Karpas-422 (cell line): ENCODE measurements around the gene RIOX2. TPM values are rescaled to one million over a fixed set of nuclear protein-coding genes. Genes with fewer than 3 reads are reported as not detected.
"Not testable (repeated sequence)": the region's sequence is repeated elsewhere in the genome, so short reads cannot be mapped to it uniquely, and the experiment has no call there.

ENCODE experiments used
- DNase-seq: peaks from one replicate; pipeline ENCODE4 v3.0.0-alpha.2; 2015
- H2AFZ ChIP-seq: fragments of 200-600 bp; sonication (generic); 2 replicates; pipeline ENCODE4 v1.6.1; 2014; ENCODE audit warnings: antibody characterized with exemption, low read length, mixed read lengths
- H3K27ac ChIP-seq: fragments of 200-600 bp; sonication (generic); 2 replicates; pipeline ENCODE4 v1.5.1; 2014; ENCODE audit warnings: mild to moderate bottlenecking, low read length, moderate library complexity
- H3K27me3 ChIP-seq: fragments of 200-600 bp; sonication (generic); 2 replicates; pipeline ENCODE4 v1.6.1; 2014; ENCODE audit warnings: low read length, mixed read lengths
- H3K36me3 ChIP-seq: fragments of 200-600 bp; sonication (generic); 2 replicates; pipeline ENCODE4 v1.6.1; 2014; ENCODE audit warnings: low read length, mixed read lengths; ENCODE audit not compliant: insufficient read depth
- H3K4me1 ChIP-seq: fragments of 200-600 bp; sonication (generic); 2 replicates; pipeline ENCODE4 v1.6.1; 2014; ENCODE audit warnings: mild to moderate bottlenecking, low read length, mixed read lengths
- H3K4me2 ChIP-seq: fragments of 200-600 bp; sonication (generic); 2 replicates; pipeline ENCODE4 v1.6.1; 2014; ENCODE audit warnings: low read length, low read depth, mild to moderate bottlenecking; ENCODE audit not compliant: poor library complexity, severe bottlenecking
- H3K4me3 ChIP-seq: fragments of 200-600 bp; sonication (generic); 2 replicates; pipeline ENCODE4 v1.5.1; 2014; ENCODE audit warnings: mild to moderate bottlenecking, antibody characterized with exemption, low read length, mixed read lengths
- H3K79me2 ChIP-seq: fragments of 200-600 bp; sonication (generic); 2 replicates; pipeline ENCODE4 v1.6.1; 2014; ENCODE audit warnings: mild to moderate bottlenecking, low read length, mixed read lengths
- H3K9ac ChIP-seq: fragments of 200-600 bp; sonication (generic); 2 replicates; pipeline ENCODE4 v1.6.0; 2014; ENCODE audit warnings: low read length
- H3K9me2 ChIP-seq: fragments of 200-600 bp; sonication (generic), shearing (Covaris generic); replicated peaks from 2 replicates; pipeline ENCODE4 v1.6.0; 2014; ENCODE audit warnings: mild to moderate bottlenecking, low read length, moderate library complexity; ENCODE audit not compliant: insufficient read depth
- H3K9me3 ChIP-seq: fragments of 300-700, 200-600 bp; sonication (generic); 2 replicates; pipeline ENCODE4 v1.6.1; 2014; ENCODE audit warnings: low read length, mixed read lengths
- H4K20me1 ChIP-seq: fragments of 200-600 bp; sonication (generic); 2 replicates; pipeline ENCODE4 v1.6.1; 2014; ENCODE audit warnings: mild to moderate bottlenecking, antibody characterized with exemption, low read length, low read depth; ENCODE audit not compliant: insufficient read depth
- total RNA-seq: library from RNA; depleted of rRNA; stranded (reverse); fragments of >200 nt; shearing (Covaris generic); gene quantifications from 2 replicates; pipeline ENCODE4 v1.2.3, GENCODE V29; 2014; ENCODE audit warnings: low replicate concordance; rRNA removed

RIOX2 gene
- total RNA-seq, result 53.1 and 55.6 TPM in 2 replicates

DNA sequence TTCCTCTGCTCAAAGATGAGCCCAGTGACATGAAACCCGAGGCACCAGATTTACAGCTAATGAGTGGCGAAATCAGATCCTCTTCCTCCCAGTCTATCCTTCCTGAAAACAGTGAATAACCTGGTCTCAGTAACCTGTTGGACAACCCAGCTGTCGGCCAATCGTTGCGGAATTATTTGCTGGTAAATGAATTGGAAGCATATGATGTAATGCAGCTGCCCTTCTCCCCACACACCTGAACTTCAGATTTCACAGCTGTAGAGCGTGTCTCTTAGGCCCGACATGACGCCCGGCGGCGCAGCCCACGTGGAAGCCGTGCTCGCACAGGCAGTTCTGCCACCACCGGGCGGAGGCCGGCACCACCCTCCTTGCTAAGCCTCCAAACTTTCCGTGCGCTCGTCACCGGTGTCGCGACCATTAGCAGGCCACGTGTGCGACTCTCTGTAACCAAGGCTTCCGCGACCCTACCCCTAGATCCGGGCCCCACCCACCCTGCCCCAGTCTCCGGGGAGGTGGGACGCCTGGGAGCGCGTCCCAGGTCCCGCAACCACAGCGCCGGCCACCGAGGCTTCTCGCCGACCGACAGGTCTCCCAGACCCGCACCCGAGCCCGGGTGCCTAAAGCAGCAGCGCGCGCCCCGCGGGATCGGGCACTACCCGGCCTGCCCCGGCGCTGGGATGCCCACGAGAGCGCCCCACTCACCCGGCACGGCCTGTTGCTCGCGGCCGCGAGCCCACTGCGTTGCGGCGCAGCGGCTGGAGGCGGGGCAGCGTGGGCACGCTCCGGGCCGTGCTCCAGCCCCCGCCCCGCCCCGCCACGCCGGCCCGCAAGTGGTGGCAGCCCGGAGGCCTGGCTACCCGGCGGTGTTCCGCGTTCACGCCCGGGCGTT is at the start of gene RIOX2:
Gene RIOX2, minus strand, starts transcription at position 753 of the 889 bp plus-strand sequence. CDS start 4,838 bp downstream, outside the sequence.
- H3K4me2 ChIP-seq, result peak within 1 kb of the TSS; percentile 96
- peak within 1 kb of the TSS; percentile 71 for H3K4me3 ChIP-seq
- no peaks in the 10 kb centered on the region for H3K9me3 ChIP-seq
- peak; percentile 92 for DNase-seq
- peaks cover 3% of the 10 kb centered on the region for H3K36me3 ChIP-seq
- no peaks in the 10 kb centered on the region for H3K9me2 ChIP-seq
- no peaks in the 10 kb centered on the region for H3K27me3 ChIP-seq
- H3K4me1 ChIP-seq, result peaks cover 26% of the 10 kb centered on the region
- peak within 1 kb of the TSS; percentile 77 for H3K27ac ChIP-seq
- H3K79me2 ChIP-seq, result peaks cover 50% of the 10 kb centered on the region
- no peak within 1 kb of the TSS; the same call in 1 of the 2 replicates for H2AFZ ChIP-seq
- H3K9ac ChIP-seq, result peak within 1 kb of the TSS; percentile 72
- H4K20me1 ChIP-seq, result peaks cover 3% of the 10 kb centered on the region; the same call in 1 of the 2 replicates

DNA sequence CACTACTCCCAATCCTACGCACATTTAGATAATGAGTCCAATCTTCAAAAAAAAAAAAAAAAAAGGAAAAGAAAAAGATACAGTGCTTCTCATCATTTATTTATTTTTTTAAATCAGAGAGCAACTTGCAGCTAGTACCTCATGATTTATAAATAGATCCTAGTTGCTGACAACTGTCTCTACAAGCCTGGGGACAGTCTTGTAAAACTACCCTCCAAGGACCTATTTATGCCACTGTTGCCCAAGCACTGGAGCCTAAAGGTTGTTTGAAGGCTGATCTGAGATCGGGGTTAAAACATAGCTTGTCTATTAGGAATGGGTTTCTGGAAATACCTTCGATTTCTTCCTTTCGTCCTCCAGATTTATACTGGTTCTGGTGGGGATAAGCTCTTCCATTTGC is 48.2 kb upstream of the RIOX2 start:
- H3K27me3 ChIP-seq, result no peaks in the 10 kb centered on the region
- H3K4me3 ChIP-seq, result no peak overlapping the region
- no peaks in the 10 kb centered on the region for H3K36me3 ChIP-seq
- DNase-seq, result no peak
- no peaks in the 10 kb centered on the region for H4K20me1 ChIP-seq
- no peak overlapping the region for H2AFZ ChIP-seq
- H3K27ac ChIP-seq, result no peak overlapping the region
- no peaks in the 10 kb centered on the region for H3K9me3 ChIP-seq
- no peaks in the 10 kb centered on the region for H3K9me2 ChIP-seq
- no peaks in the 10 kb centered on the region for H3K79me2 ChIP-seq
- no peak overlapping the region for H3K4me2 ChIP-seq
- no peaks in the 10 kb centered on the region for H3K4me1 ChIP-seq
- H3K9ac ChIP-seq, result no peak overlapping the region

DNA sequence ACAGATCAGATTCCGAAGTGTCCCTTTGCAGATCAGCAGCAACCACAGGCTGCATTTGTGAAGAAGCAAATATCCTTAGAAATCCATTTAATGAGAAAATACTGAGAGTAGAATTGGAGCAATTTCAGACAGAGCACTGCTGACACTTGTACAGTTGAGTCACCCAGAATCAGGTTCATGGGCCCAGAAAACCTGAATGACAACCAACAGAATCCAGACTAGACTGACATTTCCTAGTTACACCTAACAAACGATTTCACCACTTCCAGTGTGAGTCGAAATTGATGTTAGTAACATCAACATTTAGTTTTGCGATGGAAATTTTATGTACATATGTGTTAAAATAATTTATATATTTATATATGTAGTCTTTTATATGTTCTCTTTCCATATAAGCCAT is 46.1 kb upstream of the RIOX2 start:
- Histone ChIP-seq H2AFZ (no peak overlapping the region), H3K27me3 (no peaks in the 10 kb centered on the region), H3K4me2 (no peak overlapping the region), H3K4me1 (no peaks in the 10 kb centered on the region), H3K79me2 (no peaks in the 10 kb centered on the region), H4K20me1 (no peaks in the 10 kb centered on the region), H3K4me3 (no peak overlapping the region), H3K9ac (no peak overlapping the region), H3K27ac (no peak overlapping the region), H3K9me3 (no peaks in the 10 kb centered on the region), H3K9me2 (no peaks in the 10 kb centered on the region), H3K36me3 (no peaks in the 10 kb centered on the region)
- DNase-seq, result no peak

DNA sequence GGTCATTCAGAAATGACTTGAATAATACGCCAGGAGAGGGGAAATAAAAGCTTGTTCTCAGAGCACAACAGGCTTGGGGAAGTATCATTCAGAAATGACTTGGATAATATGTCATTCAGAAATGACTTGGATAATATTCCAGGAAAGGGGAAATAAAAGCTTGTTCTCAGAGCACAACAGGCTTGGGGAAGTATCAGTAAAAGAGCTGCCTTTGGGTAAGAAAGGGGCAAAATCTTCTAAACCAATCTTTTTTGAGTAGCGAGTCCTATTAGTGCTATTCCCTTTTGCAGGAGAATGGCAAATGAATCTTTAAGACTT is 42.0 kb upstream of the RIOX2 start:
- Histone ChIP-seq H3K4me3 (no peak overlapping the region), H3K9ac (no peak overlapping the region), H4K20me1 (no peaks in the 10 kb centered on the region), H3K9me2 (no peaks in the 10 kb centered on the region), H3K4me2 (no peak overlapping the region), H3K4me1 (no peaks in the 10 kb centered on the region), H3K36me3 (no peaks in the 10 kb centered on the region), H3K27ac (no peak overlapping the region), H3K9me3 (no peaks in the 10 kb centered on the region), H3K79me2 (no peaks in the 10 kb centered on the region), H3K27me3 (no peaks in the 10 kb centered on the region), H2AFZ (no peak overlapping the region)
- DNase-seq, result no peak

DNA sequence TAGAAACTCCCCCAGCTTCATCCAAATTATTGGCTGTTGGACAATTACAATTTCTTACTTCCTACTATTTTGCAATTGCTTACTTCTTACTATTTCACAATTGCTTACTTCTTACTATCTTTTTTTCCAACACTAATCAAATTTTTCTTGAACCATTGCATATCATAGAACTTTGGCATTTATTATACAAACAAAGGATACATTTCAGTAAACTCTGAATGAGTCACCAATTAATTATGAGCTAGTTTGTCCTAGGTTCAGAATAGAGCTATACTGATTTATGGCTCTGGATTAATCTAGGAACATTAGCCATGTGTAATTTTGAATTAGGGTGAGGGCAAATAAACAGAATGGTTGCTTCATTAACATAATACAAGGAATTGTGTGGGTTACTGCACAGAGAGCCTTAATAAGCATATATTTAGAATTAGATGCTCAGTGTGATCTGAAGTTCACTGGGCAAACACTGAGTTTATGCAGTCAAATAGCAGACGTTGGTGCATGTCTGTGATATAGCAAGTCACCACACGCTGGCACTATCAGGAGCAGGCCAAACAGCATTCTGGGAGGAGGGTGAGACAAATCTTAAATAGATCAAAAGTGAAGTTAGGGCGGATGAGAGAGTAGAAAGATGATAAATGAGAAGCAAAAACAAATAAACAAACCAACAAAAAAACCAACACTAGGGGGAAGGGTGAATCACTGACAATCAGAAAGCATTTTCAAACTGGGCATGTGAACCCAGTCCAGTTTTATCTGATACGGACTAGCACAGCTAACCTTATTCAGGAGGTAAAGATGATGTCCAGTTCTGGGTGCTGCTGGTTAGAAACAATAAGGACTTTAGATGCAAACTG is 41.4 kb upstream of the RIOX2 start:
- no peak overlapping the region for H3K4me2 ChIP-seq
- H3K9ac ChIP-seq, result no peak overlapping the region
- no peaks in the 10 kb centered on the region for H4K20me1 ChIP-seq
- no peak overlapping the region for H2AFZ ChIP-seq
- H3K4me1 ChIP-seq, result no peaks in the 10 kb centered on the region
- H3K27me3 ChIP-seq, result no peaks in the 10 kb centered on the region
- H3K9me2 ChIP-seq, result no peaks in the 10 kb centered on the region
- DNase-seq, result no peak
- H3K27ac ChIP-seq, result no peak overlapping the region
- H3K4me3 ChIP-seq, result no peak overlapping the region
- H3K79me2 ChIP-seq, result no peaks in the 10 kb centered on the region
- no peaks in the 10 kb centered on the region for H3K36me3 ChIP-seq
- H3K9me3 ChIP-seq, result no peaks in the 10 kb centered on the region

DNA sequence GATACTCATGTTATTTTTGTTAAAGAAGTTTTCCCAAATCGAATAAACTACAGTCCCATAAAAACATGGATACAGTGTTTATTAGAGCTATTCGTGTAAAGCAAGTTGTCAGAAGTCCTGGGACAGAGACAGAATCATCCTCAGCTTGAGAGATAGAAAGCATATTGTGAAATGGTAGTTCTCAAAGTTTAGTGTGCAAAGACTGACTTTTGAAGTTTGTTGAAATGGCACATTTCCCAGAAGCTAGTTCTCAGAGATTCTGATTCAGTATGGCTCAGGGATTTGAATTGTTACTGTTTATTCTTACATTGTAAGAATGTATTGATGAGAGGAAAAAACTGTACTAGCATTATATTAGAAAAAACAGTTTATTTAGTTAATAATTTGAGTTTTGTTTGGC is 40.7 kb upstream of the RIOX2 start:
- no peak overlapping the region for H3K4me2 ChIP-seq
- H3K9me3 ChIP-seq, result no peaks in the 10 kb centered on the region
- H3K79me2 ChIP-seq, result no peaks in the 10 kb centered on the region
- H3K27me3 ChIP-seq, result no peaks in the 10 kb centered on the region
- no peaks in the 10 kb centered on the region for H4K20me1 ChIP-seq
- H2AFZ ChIP-seq, result no peak overlapping the region
- H3K9ac ChIP-seq, result no peak overlapping the region
- no peak overlapping the region for H3K4me3 ChIP-seq
- no peaks in the 10 kb centered on the region for H3K9me2 ChIP-seq
- no peaks in the 10 kb centered on the region for H3K4me1 ChIP-seq
- no peak for DNase-seq
- no peak overlapping the region for H3K27ac ChIP-seq
- H3K36me3 ChIP-seq, result no peaks in the 10 kb centered on the region

DNA sequence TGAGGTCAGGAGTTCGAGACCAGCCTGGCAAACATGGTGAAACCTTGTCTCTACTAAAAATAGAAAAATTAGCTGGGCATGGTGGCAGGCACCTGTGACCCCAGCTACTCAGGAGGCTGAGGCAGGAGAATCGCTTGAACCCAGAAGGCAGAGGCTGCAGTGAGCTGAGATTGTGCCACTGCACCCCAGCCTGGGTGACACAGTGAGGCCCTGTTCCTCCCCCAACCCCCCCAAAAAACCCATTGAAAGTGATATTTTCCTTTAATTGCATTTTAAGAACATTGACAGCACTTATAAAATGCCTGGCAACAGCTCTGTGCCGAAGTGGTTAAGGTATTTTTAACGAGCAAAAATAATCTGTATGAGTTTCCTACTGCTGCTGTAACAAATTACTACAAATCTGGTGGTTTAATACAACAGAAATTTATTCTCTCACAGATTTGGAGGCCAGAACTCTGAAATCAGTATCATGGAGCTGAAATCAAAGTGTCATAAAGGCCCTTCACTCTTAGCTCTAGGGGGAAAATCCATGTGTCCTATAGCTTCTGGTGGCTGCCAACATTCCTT is 38.7 kb upstream of the RIOX2 start:
- H4K20me1 ChIP-seq, H3K79me2 ChIP-seq, H3K9ac ChIP-seq, H3K27ac ChIP-seq, H3K36me3 ChIP-seq, H3K9me3 ChIP-seq, H3K4me1 ChIP-seq, DNase-seq, H2AFZ ChIP-seq, H3K27me3 ChIP-seq, H3K4me3 ChIP-seq, H3K9me2 ChIP-seq, H3K4me2 ChIP-seq: not testable (repeated sequence)
